IMR-90 (cell line): ENCODE measurements around the gene CDC6. TPM values are rescaled to one million over a fixed set of nuclear protein-coding genes. Genes with fewer than 3 reads are reported as not detected.

Experiments
- ATAC-seq: fragments of 200-7000 bp; cut with Tn5 transposase; 2 replicates; pipeline ENCODE4 v1.9.1; 2020; ENCODE audit warnings: low read depth, mild to moderate bottlenecking, moderate library complexity
- BruUV-seq: library from RNA; stranded (reverse); fragments of 400-500 nt; replicated peaks from 2 replicates; lab custom pipeline; 2021; lab: Mats Ljungman, UMichigan
- CTCF ChIA-PET: fragments of 300-600 bp; formaldehyde crosslinking; extraction: SDS; loops from one replicate; lab custom pipeline; 2021; ENCODE audit warnings: antibody characterized with exemption; lab: Yijun Ruan, JAX
- POLR2A ChIA-PET: fragments of 300-600 bp; sonication (Branson Sonifier 250); formaldehyde crosslinking; loops from one replicate; lab custom pipeline; 2022; ENCODE audit warnings: antibody characterized with exemption; ENCODE audit not compliant: unreplicated experiment; lab: Charles Lee
- DNase-seq: peaks from one replicate; pipeline ENCODE4 v3.0.0; 2013
- H2AFZ ChIP-seq: replicated peaks from 2 replicates; pipeline ENCODE3; 2013; ENCODE audit warnings: low read length, mild to moderate bottlenecking; ENCODE audit not compliant: poor library complexity
- H2AK5ac ChIP-seq: 2 replicates; pipeline ENCODE4 v1.6.1; 2013; ENCODE audit warnings: low read depth, low read length, inconsistent platforms
- H2AK9ac ChIP-seq: replicated peaks from 2 replicates; pipeline ENCODE3; 2013; ENCODE audit warnings: mild to moderate bottlenecking, low read depth, low read length, moderate library complexity; ENCODE audit not compliant: poor library complexity
- H2BK120ac ChIP-seq: 2 replicates; pipeline ENCODE4 v1.6.1; 2013; ENCODE audit warnings: low read depth, low read length, inconsistent platforms
- H2BK15ac ChIP-seq: 3 replicates; pipeline ENCODE4 v1.6.1; 2013; ENCODE audit warnings: low read depth, low read length, inconsistent platforms
- H2BK20ac ChIP-seq: 2 replicates; pipeline ENCODE4 v1.6.1; 2013; ENCODE audit warnings: low read depth, mild to moderate bottlenecking, inconsistent platforms, low read length, moderate library complexity
- H2BK5ac ChIP-seq: 2 replicates; pipeline ENCODE4 v1.6.1; 2013; ENCODE audit warnings: mild to moderate bottlenecking, low read depth, low read length, inconsistent platforms; ENCODE audit not compliant: poor library complexity, severe bottlenecking
- H3K14ac ChIP-seq: replicated peaks from 2 replicates; pipeline ENCODE4 v1.6.1; 2013; ENCODE audit warnings: low read depth, low read length, inconsistent platforms
- H3K18ac ChIP-seq: 2 replicates; pipeline ENCODE4 v1.6.1; 2013; ENCODE audit warnings: low read depth, low read length, control low read depth
- H3K23ac ChIP-seq: 2 replicates; pipeline ENCODE4 v1.6.1; 2013; ENCODE audit warnings: low read depth, low read length, inconsistent platforms
- H3K27ac ChIP-seq: 2 replicates; pipeline ENCODE4 v1.5.1; 2013; ENCODE audit warnings: mild to moderate bottlenecking, control low read depth, low read length; ENCODE audit not compliant: insufficient read depth
- H3K27me3 ChIP-seq: 2 replicates; pipeline ENCODE4 v1.6.1; 2013; ENCODE audit warnings: low read length; ENCODE audit not compliant: control insufficient read depth, insufficient read depth
- H3K36me3 ChIP-seq: 2 replicates; pipeline ENCODE4 v1.6.1; 2013; ENCODE audit warnings: low read length, mixed read lengths; ENCODE audit not compliant: control insufficient read depth, insufficient read depth
- H3K4ac ChIP-seq: 2 replicates; pipeline ENCODE4 v1.6.1; 2013; ENCODE audit warnings: low read depth, low read length, inconsistent platforms
- H3K4me1 ChIP-seq: 2 replicates; pipeline ENCODE4 v1.6.1; 2013; ENCODE audit warnings: low read length, mixed read lengths; ENCODE audit not compliant: control insufficient read depth, insufficient read depth
- H3K4me2 ChIP-seq: 2 replicates; pipeline ENCODE4 v1.6.1; 2013; ENCODE audit warnings: low read depth, mild to moderate bottlenecking, control low read depth, low read length, moderate library complexity
- H3K4me3 ChIP-seq: 2 replicates; pipeline ENCODE4 v1.5.1; 2013; ENCODE audit warnings: low read depth, mild to moderate bottlenecking, control low read depth, low read length, moderate library complexity; ENCODE audit not compliant: insufficient read depth
- H3K56ac ChIP-seq: 2 replicates; pipeline ENCODE4 v1.6.1; 2013; ENCODE audit warnings: low read length, inconsistent platforms; ENCODE audit not compliant: insufficient read depth; ENCODE audit errors: extremely low read depth
- H3K79me1 ChIP-seq, 2 experiments: 2 replicates each; pipeline ENCODE4 v1.6.1; 2013; ENCODE audit warnings: low read length in 2 of 2, inconsistent platforms in 1 of 2, low read depth in 1 of 2
- H3K9ac ChIP-seq: 2 replicates; pipeline ENCODE4 v1.6.1; 2013; ENCODE audit warnings: low read depth, low read length, control low read depth
- H3K9me1 ChIP-seq: 2 replicates; pipeline ENCODE4 v1.6.1; 2013; ENCODE audit warnings: low read length, inconsistent platforms; ENCODE audit not compliant: insufficient read depth
- H3K9me3 ChIP-seq: 2 replicates; pipeline ENCODE4 v1.6.1; 2013; ENCODE audit warnings: low read length; ENCODE audit not compliant: control insufficient read depth, insufficient read depth
- H4K20me1 ChIP-seq: 2 replicates; pipeline ENCODE4 v1.6.1; 2013; ENCODE audit warnings: low read length, inconsistent platforms; ENCODE audit not compliant: insufficient read depth
- H4K5ac ChIP-seq: 2 replicates; pipeline ENCODE4 v1.6.1; 2013; ENCODE audit warnings: mild to moderate bottlenecking, low read depth, low read length, control low read depth
- H4K8ac ChIP-seq, 2 experiments: 2 replicates each; pipeline ENCODE4 v1.6.1; 2013; ENCODE audit warnings: low read depth in 2 of 2, low read length in 2 of 2, control low read depth in 1 of 2, inconsistent platforms in 1 of 2
- H4K91ac ChIP-seq: 2 replicates; pipeline ENCODE4 v1.6.1; 2013; ENCODE audit warnings: low read depth, low read length, inconsistent platforms; ENCODE audit not compliant: insufficient read depth
- BHLHE40 ChIP-seq: fragments of 150-350 bp; IDR thresholded peaks from 2 replicates; pipeline ENCODE4 v1.6.1; 2016; ENCODE audit warnings: mild to moderate bottlenecking, low read depth, low read length
- CHD1 ChIP-seq: IDR thresholded peaks from 2 replicates; pipeline ENCODE4 v1.6.1; 2012; ENCODE audit warnings: low read depth, low read length, improper control_type of control experiment
- CTCF ChIP-seq: conservative IDR thresholded peaks from 2 replicates; pipeline ENCODE4 v1.5.1; 2012; ENCODE audit warnings: mild to moderate bottlenecking, low read depth, low read length, improper control_type of control experiment
- FOS ChIP-seq: fragments of 150-350 bp; IDR thresholded peaks from 2 replicates; pipeline ENCODE4 v1.6.1; 2016; ENCODE audit warnings: low read depth, low read length
- MAZ ChIP-seq: IDR thresholded peaks from 2 replicates; pipeline ENCODE4 v1.6.1; 2012; ENCODE audit warnings: low read depth, mild to moderate bottlenecking, low read length, improper control_type of control experiment, moderate library complexity, borderline replicate concordance
- MXI1 ChIP-seq: IDR thresholded peaks from 2 replicates; pipeline ENCODE4 v1.6.1; 2012; ENCODE audit warnings: low read depth, mild to moderate bottlenecking, low read length, moderate library complexity, borderline replicate concordance
- POLR2A ChIP-seq: IDR thresholded peaks from 2 replicates; pipeline ENCODE4 v1.6.1; 2012; ENCODE audit warnings: mild to moderate bottlenecking, low read depth, low read length
- WGBS, 2 experiments: methylation state at CpG; one replicate each; pipeline versions ENCODE4 v1.1.5 to v1.1.7; 2013; ENCODE audit warnings: missing lambda C conversion rate in 2 of 2; ENCODE audit not compliant: insufficient read length in 1 of 2; ENCODE audit errors: extremely low coverage in 2 of 2; 5-methylcytosine and 5-hydroxymethylcytosine counted together
- dilution Hi-C: fragments of 300-500 bp; cut with HindIII; formaldehyde crosslinking; loops from one replicate; pipeline ENCODE4 v1.14.3; 2018; ENCODE audit warnings: low sequenced_read_pairs; ENCODE audit not compliant: unreplicated experiment
- in situ Hi-C: fragments of 300-500 bp; cut with MboI; formaldehyde crosslinking; loops from 3 replicates; pipeline ENCODE4 v1.14.3; 2019; ENCODE audit warnings: low sequenced_read_pairs, inconsistent platforms, mixed read lengths
- intact Hi-C: fragments of 100-400 bp; cut with micrococcal nuclease; formaldehyde crosslinking; loops from 2 replicates; pipeline ENCODE4 v1.10.0; 2022
- polyA plus RNA-seq, 3 experiments: library from polyadenylated mRNA; depleted of rRNA; stranded (reverse); fragments of >200 nt; gene quantifications; 2 replicates each; pipeline ENCODE4 v1.2.3, GENCODE V29; 2012; ENCODE audit warnings: low replicate concordance in 1 of 3
- total RNA-seq: library from RNA; depleted of rRNA; stranded (reverse); fragments of >200 nt; gene quantifications from 2 replicates; pipeline ENCODE4 v1.2.3, GENCODE V29; 2012
- TF ChIP-seq, protein P1 (sequence below): fragments of 150-350 bp; IDR thresholded peaks from 2 replicates; pipeline ENCODE4 v1.6.1; 2017; ENCODE audit warnings: mild to moderate bottlenecking, antibody characterized with exemption, low read length, low read depth

Gene CDC6
- total and polyA plus RNA-seq, 2 of the 4 experiments (the other 2 are of a cell fraction) = 15.3 to 25.6 TPM

- Histone ChIP-seq H3K27ac (peak overlapping the region; percentile 87), H3K9me1 (peaks cover 23% of the 10 kb centered on the region), H3K23ac (peak overlapping the region; percentile 10; the same call in 1 of the 2 replicates), H3K79me1 (peaks cover 58 to 94% of the 10 kb centered on the region in 2 experiments), H2BK5ac (peak overlapping the region; percentile 85), H3K4me1 (peaks cover 61% of the 10 kb centered on the region), H2AK5ac (peak overlapping the region; percentile 91), H3K56ac (peak overlapping the region; percentile 68; the same call in 1 of the 2 replicates), H3K4ac (peak overlapping the region; percentile 96), H3K27me3 (no peaks in the 10 kb centered on the region), H4K8ac (peak overlapping the region; percentile 13 to 48; a peak in 2 of 4 replicates), H3K9ac (peak overlapping the region; percentile 77), H3K4me3 (peak overlapping the region; percentile 82), H3K36me3 (peaks cover 21% of the 10 kb centered on the region), H2BK120ac (peak overlapping the region; percentile 89), H3K14ac (peak overlapping the region; percentile 57), H2AK9ac (peak overlapping the region; percentile 92), H4K5ac (peak overlapping the region; percentile 3), H3K4me2 (peak overlapping the region; percentile 83), H4K91ac (peak overlapping the region; percentile 86), H3K18ac (peak overlapping the region; percentile 40), H3K9me3 (no peaks in the 10 kb centered on the region), H2BK15ac (peak overlapping the region; percentile 49; the same call in 2 of the 3 replicates), H2BK20ac (peak overlapping the region; percentile 8; the same call in 1 of the 2 replicates), H2AFZ (peak overlapping the region; percentile 84), H4K20me1 (peaks cover 62% of the 10 kb centered on the region)
- ChIA-PET CTCF (interaction anchor here (1.8 kb wide), 1 partner anchor 28 kb away, joined by 6 read pairs; no protein-coding TSS in a partner anchor), POLR2A (no interaction called here)
- intact Hi-C loops = no loop called here
- DNase-seq (peak; percentile 51), ATAC-seq (peak; percentile 21)
- 0% methylated on average over 7 of the region's 45 CpGs; no CpG with 5 or more reads in 1 of the 2 experiments for WGBS, 2 experiments
- dilution Hi-C loops = no loop called here
- no TSS peak for BruUV-seq
- in situ Hi-C loops = no loop called here
- TF ChIP-seq BHLHE40 (peak; percentile 86), FOS (0 out of 2 replicates have a peak, but pooled peaks have one; percentile 1), CTCF (no peak), POLR2A (peak; percentile 63; the same call in 1 of the 2 replicates), MXI1 (0 out of 2 replicates have a peak, but pooled peaks have one; percentile 40), MAZ (peak; percentile 82; the same call in 1 of the 2 replicates), CHD1 (no peak)
- TF ChIP-seq, protein P1, sequence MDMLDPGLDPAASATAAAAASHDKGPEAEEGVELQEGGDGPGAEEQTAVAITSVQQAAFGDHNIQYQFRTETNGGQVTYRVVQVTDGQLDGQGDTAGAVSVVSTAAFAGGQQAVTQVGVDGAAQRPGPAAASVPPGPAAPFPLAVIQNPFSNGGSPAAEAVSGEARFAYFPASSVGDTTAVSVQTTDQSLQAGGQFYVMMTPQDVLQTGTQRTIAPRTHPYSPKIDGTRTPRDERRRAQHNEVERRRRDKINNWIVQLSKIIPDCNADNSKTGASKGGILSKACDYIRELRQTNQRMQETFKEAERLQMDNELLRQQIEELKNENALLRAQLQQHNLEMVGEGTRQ = no peak
Measured at GRCh38 chr17:40345161-40345993, 57.7 kb downstream of the CDC6 start.
